NB4 (cell line): ENCODE results near the gene LRRC1.

Experiments
- MYC ChIP-seq: IDR thresholded peaks from 2 replicates; pipeline ENCODE4 v1.6.1; 2011; ENCODE audit warnings: low read depth, low read length
- POLR2A ChIP-seq: IDR thresholded peaks from 2 replicates; pipeline ENCODE4 v1.6.1; 2011; ENCODE audit warnings: mild to moderate bottlenecking; ENCODE audit not compliant: insufficient read length; ENCODE audit errors: extremely low read depth
- TF ChIP-seq, protein P1 (sequence below): IDR thresholded peaks from one replicate; pipeline ENCODE4 v1.5.1; 2012; ENCODE audit warnings: low read depth, low read length
- TF ChIP-seq, protein P2 (sequence below): IDR thresholded peaks from 2 replicates; pipeline ENCODE4 v1.6.1; 2011; ENCODE audit warnings: low read depth, low read length

DNA sequence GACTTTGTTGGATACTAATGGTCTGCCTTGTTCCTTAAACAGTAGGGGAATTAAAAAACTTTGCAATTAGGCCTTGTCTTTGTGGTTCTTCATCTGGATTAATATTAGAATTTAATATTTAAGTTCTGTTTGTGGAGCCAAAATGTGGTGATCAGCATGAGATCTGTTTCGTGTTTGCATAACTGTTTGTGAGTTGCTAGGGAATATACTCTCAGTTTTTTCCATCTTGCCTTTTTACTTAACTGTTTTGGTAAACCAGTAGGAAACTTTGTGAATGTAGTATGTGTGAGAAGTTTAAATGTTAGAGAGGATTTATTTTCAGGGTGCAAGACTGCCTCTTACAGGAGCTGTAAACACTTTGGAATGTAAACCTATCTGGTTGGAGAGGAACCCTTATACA, 35.6 kb downstream of the LRRC1 start:
- TF ChIP-seq, protein P1, sequence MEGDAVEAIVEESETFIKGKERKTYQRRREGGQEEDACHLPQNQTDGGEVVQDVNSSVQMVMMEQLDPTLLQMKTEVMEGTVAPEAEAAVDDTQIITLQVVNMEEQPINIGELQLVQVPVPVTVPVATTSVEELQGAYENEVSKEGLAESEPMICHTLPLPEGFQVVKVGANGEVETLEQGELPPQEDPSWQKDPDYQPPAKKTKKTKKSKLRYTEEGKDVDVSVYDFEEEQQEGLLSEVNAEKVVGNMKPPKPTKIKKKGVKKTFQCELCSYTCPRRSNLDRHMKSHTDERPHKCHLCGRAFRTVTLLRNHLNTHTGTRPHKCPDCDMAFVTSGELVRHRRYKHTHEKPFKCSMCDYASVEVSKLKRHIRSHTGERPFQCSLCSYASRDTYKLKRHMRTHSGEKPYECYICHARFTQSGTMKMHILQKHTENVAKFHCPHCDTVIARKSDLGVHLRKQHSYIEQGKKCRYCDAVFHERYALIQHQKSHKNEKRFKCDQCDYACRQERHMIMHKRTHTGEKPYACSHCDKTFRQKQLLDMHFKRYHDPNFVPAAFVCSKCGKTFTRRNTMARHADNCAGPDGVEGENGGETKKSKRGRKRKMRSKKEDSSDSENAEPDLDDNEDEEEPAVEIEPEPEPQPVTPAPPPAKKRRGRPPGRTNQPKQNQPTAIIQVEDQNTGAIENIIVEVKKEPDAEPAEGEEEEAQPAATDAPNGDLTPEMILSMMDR: no peak
- TF ChIP-seq, protein P2, sequence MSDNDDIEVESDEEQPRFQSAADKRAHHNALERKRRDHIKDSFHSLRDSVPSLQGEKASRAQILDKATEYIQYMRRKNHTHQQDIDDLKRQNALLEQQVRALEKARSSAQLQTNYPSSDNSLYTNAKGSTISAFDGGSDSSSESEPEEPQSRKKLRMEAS: no peak
- TF ChIP-seq POLR2A (no peak), MYC (no peak)
